CD4-positive, alpha-beta T cell treated with Interferon gamma for 1 hour (primary cell): ENCODE data around the gene GCHFR.

ENCODE experiments used
- DNase-seq: peaks from one replicate; pipeline ENCODE4 v3.0.0-alpha.2; 2020

GCHFR gene

DNA sequence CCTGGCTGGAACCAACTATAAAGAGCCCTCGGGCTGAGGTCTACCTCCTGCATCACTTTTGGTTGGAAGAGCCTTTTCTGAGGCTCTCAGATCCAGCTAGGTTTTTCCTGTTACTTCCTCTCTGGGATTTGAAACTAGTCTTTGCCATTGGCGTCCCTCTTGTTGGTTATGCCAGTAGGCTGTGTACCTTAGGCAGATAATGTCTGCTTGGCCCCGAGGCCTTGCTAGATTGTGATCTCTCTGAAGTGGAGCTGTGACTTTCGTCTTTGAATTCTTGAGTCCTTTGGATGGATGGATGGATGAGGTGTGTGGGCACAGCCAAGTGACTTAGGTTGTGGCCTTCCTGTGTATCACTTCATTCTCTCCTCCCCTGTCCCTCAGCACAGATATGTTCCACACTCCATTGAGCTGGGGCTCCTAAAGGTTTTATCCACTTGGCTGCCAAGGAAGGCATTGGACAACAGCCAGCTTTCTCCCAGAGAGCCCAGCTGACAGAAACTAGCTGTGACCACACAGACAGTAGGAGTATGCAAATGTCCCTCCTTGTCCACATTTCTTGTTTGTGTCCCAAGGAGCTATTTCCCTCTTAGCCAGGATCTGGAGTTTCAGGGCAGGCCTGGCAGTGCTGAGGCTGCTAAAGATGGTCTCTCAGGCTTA, 51.3 kb downstream of the GCHFR start:
- DNase-seq = no peak
